HG02840 (cell line): ENCODE results near the gene PRR15L.

ENCODE experiments used
- ATAC-seq: cut with Tn5 transposase; IDR thresholded peaks from one replicate; pipeline ENCODE4 v1.9.1; 2021; ENCODE audit warnings: mild to moderate bottlenecking, moderate library complexity, moderate number of reproducible peaks; ENCODE audit not compliant: unreplicated experiment, low FRiP score

PRR15L gene

GRCh38 chr17:47907932-47908562 is 49.6 kb downstream of the PRR15L start:
- ATAC-seq: no peak

- no peak for ATAC-seq
These were observed 51.2 kb downstream of the PRR15L start for GRCh38 chr17:47906443-47906842.

GRCh38 chr17:47905221-47905733 is 52.4 kb downstream of the PRR15L start:
- ATAC-seq: no peak

- ATAC-seq: no peak
These were observed 55.5 kb downstream of the PRR15L start for GRCh38 chr17:47902039-47902744.
